Mucosa of descending colon (tissue), 3 donors: Measurements from ENCODE around the gene FCHSD1. TPM values are rescaled to one million over a fixed set of nuclear protein-coding genes. Genes with fewer than 3 reads are reported as not detected.

Experiments
- ATAC-seq: fragments of 200-7000 bp; cut with Tn5 transposase; one replicate; pipeline ENCODE4 v1.9.1; 2020; ENCODE audit warnings: mild to moderate bottlenecking, moderate library complexity
- DNase-seq, 3 donors: peaks; one replicate each; pipeline ENCODE4 v3.0.0-alpha.2; 2020
- H3K36me3 ChIP-seq: fragments of 200-600 bp; one replicate; pipeline ENCODE4 v1.8.0; 2021; ENCODE audit warnings: low read depth, mild to moderate bottlenecking
- H3K4me1 ChIP-seq: fragments of 200-600 bp; one replicate; pipeline ENCODE4 v1.8.0; 2021; ENCODE audit warnings: low read depth, mild to moderate bottlenecking
- H3K4me3 ChIP-seq: fragments of 200-600 bp; one replicate; pipeline ENCODE4 v1.8.0; 2021; ENCODE audit warnings: mild to moderate bottlenecking
- H3K9me3 ChIP-seq: fragments of 200-600 bp; one replicate; pipeline ENCODE4 v1.8.0; 2021; ENCODE audit warnings: mild to moderate bottlenecking
- CTCF ChIP-seq: fragments of 200-600 bp; IDR thresholded peaks from one replicate; pipeline ENCODE4 v1.8.0; 2022; ENCODE audit warnings: antibody characterized with exemption, mild to moderate bottlenecking
- intact Hi-C, 2 donors: fragments of 100-400 bp; cut with DNase I in 1 of 2; cut with micrococcal nuclease in 1 of 2; formaldehyde crosslinking; loops; one replicate each; pipeline versions ENCODE4 v1.11.0 to v1.11.1; 2022; cut with DNase I, micrococcal nuclease
- long read RNA-seq, 2 donors: library from polyadenylated mRNA; unstranded; transcript quantifications; one replicate each; pipeline ENCODE4 v2.0.0, GENCODE V29; 2019 to 2021
- total RNA-seq, 3 donors: library from RNA; stranded (reverse); fragmentation: NEBNext Ultra II Directional in 2 of 3; extraction: Animal tissue kit (Norgen Biotek cat#: 25700) in 2 of 3; gene quantifications; one replicate each; pipeline versions ENCODE4 v1.2.1 to v1.2.4, GENCODE V29; 2021 to 2023
- donor health status: DM: no; HTN: no; CAD: no; lungs with moderate emphysema.
- donor health status: DM: no; HTN: no; CAD: no.
- donor health status: DM: no; HTN: yes; CAD: no.

The FCHSD1 gene
- 10 to 100 TPM; 16.3 to 23.3 (median 17.6) TPM for total RNA-seq
- long read RNA-seq, donor 1, full-length matches to known transcripts = 2 of 17 reads
- long read RNA-seq, donor 1, partial matches to known transcripts = 2 of 17 reads
- long read RNA-seq, donor 1, other reads (novel, unspliced or antisense) = 13 of 17 reads
- long read RNA-seq, donor 2, partial matches to known transcripts = 2 of 3 reads
- long read RNA-seq, donor 2, other reads (novel, unspliced or antisense) = 1 of 3 reads

GRCh38 chr5:141650851-141651727 is at the start of gene FCHSD1:
FCHSD1 (minus strand) TSS chr5:141651418; CDS start chr5:141651368, 50 bp downstream.
- intact Hi-C loops = no loop called here
- peak; percentile 94 to 96 (median 96) for DNase-seq
- ATAC-seq = peak; percentile 99

GRCh38 chr5:141697586-141697985 is 46.4 kb upstream of the FCHSD1 start:
- Histone ChIP-seq H3K9me3 (no peaks in the 10 kb centered on the region), H3K4me1 (peaks cover 6% of the 10 kb centered on the region), H3K4me3 (no peak overlapping the region), H3K36me3 (no peaks in the 10 kb centered on the region)
- intact Hi-C loops = loop anchor here in 1 of 2 donors (5.0 kb wide), 1 partner anchor 260 kb away; the partner anchor contains the start of gene PCDH12
- TF ChIP-seq CTCF = no peak
- ATAC-seq = no peak
- no peak for DNase-seq

More at GRCh38 chr5:141650851-141651727, at the start of gene FCHSD1:
- no peaks in the 10 kb centered on the region for H3K9me3 ChIP-seq
- TF ChIP-seq CTCF = no peak
- H3K4me1 ChIP-seq = peaks cover 2% of the 10 kb centered on the region
- H3K4me3 ChIP-seq = peak within 1 kb of the TSS; percentile 20
- H3K36me3 ChIP-seq = no peaks in the 10 kb centered on the region

GRCh38 chr5:141696431-141696830 is 45.2 kb upstream of the FCHSD1 start:
- no peak for ATAC-seq
- Histone ChIP-seq H3K4me1 (peaks cover 9% of the 10 kb centered on the region), H3K36me3 (no peaks in the 10 kb centered on the region), H3K4me3 (no peak overlapping the region), H3K9me3 (no peaks in the 10 kb centered on the region)
- intact Hi-C loops = loop anchor here in 1 of 2 donors (5.0 kb wide), 1 partner anchor 261 kb away; the partner anchor contains the start of gene PCDH12
- TF ChIP-seq CTCF = no peak
- no peak for DNase-seq

GRCh38 chr5:141695627-141696215 is 44.5 kb upstream of the FCHSD1 start:
- no peaks in the 10 kb centered on the region for H3K36me3 ChIP-seq
- ATAC-seq = peak; percentile 78
- peaks cover 9% of the 10 kb centered on the region for H3K4me1 ChIP-seq
- H3K4me3 ChIP-seq = no peak overlapping the region
- TF ChIP-seq CTCF = no peak
- peak in 2 of 3 donors; percentile 70 to 72 for DNase-seq
- H3K9me3 ChIP-seq = no peaks in the 10 kb centered on the region
- intact Hi-C loops = loop anchor here in 1 of 2 donors (5.0 kb wide), 1 partner anchor 262 kb away; the partner anchor contains the start of gene PCDH12

- intact Hi-C loops = loop anchor here (5.0 kb wide), 2 partner anchors 183 to 263 kb away; partner anchors contain the start of genes PCDH1 (in 1 of the 2) and PCDH12 (in 1 of the 2)
- ATAC-seq = no peak
- no peak for TF ChIP-seq CTCF
- no peak overlapping the region for H3K4me3 ChIP-seq
- H3K36me3 ChIP-seq = no peaks in the 10 kb centered on the region
- H3K4me1 ChIP-seq = peaks cover 9% of the 10 kb centered on the region
- peak in 1 of 3 donors; percentile 22 for DNase-seq
- no peaks in the 10 kb centered on the region for H3K9me3 ChIP-seq
These were observed 43.3 kb upstream of the FCHSD1 start for GRCh38 chr5:141694479-141694878.
